Inflammatory macrophage (primary cell): ENCODE measurements around the gene PID1.

Experiments
- DNase-seq, 2 donors: peaks; one replicate each; pipeline ENCODE4 v3.0.0-alpha.2; 2020 to 2022

PID1 gene

DNA sequence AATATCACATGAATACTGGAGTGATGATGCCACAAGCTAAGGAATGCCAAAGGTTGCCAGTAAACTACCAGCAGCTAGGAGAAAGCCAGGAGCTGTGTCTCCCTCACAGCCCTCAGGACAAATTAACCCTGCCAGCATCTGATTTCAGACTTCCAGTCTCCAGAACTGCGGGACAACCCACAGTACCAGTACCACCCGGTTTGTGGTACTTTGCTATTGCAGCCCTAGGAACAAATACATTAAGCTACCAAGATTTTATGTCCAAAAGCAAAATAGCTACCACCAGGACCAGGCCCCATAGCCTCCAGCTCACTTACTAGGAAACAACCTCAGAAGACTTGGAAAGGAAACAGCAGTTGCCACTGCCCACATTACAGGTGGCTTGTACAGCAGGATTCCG, 10.0 kb downstream of the PID1 start:
- no peak for DNase-seq

DNA sequence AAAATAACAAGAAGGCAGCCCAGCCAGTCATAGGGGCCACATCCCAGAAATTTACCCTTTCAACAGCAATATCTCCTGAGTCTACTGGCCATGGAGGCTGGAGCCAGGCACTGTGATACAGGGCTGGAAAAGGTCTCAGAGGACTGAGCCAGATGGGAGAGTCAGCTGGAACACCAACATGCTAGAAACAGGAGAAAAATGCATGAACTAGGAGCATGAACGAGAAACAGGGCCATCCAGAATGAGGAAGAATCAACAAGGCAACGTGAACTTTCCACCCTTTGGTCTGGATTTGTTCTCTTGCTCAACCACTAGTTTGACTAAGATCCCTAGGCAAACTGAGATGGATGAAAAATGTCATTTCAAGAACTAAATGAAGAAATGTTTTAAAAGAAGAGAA, 13.1 kb downstream of the PID1 start:
- peak; percentile 43 to 61 for DNase-seq

DNA sequence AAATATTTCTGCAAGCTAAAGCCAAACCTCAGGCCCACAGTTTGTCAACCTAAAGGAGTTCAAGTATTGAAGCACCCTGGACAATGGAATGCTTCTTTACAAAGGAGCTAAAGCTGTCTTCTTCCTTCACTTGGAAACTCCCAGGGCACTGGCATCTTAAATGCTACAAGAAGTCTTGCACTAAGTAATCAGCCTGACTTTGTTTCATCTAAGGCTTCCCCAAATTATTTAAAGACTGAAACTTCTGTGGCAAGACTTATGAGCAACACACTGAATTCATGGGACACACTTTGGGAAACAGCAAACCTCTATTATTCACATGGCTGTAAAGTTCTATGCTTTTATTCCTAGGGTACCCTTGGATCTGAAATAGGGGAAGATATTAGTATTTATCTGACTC, 14.7 kb downstream of the PID1 start:
- DNase-seq: peak; percentile 20 to 26

DNA sequence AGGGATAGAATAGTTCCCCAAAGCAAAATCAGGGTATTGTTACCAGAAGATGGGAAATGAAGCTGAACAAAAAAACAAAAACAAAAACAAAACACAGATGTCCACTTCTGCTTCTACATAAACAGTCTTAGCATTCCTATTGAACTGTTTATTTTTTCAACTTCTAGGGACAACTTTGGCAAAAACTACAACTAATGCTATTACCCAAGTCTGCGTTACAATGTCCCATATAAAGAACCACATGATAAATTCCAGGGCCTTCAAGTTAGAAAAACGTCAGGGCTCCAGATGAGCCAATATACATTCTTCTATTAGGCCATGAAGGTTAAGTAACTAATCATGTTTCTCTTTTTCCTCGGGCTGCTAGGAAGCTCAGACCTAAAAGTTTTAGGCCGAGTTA, 16.9 kb downstream of the PID1 start:
- no peak for DNase-seq

DNA sequence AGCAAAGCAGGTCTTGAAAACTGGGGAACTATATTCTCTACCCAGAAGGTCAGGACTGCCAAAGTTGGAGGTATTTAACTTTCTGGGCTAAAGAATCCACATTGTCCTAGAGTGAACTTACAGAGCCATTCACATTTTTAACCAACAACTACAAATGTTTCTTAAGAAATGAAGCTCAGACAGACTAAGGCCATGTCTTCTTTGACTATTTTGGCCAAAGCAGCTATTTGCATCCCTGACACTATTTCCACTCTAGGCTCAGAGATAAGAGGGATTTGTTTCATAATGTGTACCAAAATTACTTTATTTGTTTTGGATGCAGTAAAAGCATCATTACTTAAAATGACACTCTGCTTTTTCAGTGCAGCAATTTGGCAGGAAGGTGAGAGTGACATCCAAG, 18.1 kb downstream of the PID1 start:
- no peak for DNase-seq

DNA sequence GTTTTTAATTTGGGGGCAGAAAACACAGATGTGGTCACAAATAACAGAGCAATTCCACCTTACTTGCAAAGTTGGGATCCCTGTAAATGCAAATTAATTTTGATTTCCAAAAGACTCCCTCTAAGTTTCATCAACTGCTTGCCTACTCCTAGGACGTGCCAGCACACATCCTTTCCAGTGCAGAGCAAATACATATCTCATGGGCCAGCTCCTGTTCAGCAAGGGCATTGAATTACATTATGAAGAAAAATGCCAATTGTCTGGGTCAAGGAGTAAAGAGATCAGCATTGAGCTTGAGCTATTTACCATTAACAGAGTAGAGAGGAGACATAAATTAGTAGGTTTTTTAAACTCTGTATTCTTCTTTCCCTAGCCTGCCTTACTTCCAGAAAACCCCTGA, 18.8 kb downstream of the PID1 start:
- no peak for DNase-seq

DNA sequence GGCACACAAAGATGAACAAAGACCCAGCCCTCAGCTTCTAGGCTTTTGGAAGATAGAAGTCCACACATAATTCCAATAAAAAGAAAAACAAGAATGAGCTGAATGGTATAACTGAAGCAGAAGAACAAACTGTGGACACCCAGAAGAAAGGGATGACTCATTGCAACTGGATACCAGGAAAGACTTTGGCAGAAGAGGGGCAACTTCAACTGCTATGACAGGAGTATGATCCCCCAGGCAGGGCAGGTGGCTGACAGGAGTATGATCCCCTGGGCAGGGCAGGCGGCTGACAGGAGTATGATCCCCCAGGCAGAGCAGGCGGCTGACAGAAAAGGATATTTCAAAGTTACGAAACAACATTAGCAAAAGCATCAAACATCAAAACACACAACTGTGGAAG, 21.6 kb downstream of the PID1 start:
- no peak for DNase-seq

DNA sequence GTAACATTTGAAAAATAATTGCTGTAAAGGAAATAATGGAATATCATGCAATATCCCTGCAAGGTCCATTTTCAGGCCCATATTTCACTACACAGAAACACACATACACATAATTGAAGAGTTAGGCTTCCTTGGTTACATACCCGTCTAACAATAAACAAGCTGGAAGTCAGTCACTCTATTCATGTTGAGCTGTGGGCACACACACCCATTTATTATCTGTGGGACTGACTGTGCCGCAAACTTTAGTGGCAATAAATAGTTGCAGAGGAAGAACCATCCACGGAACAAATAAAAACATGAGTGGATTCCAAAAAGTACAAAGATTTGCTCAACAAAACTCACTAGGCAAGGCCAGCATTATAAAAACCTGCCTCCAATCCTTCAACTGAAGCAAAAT, 24.8 kb downstream of the PID1 start:
- DNase-seq: no peak

DNA sequence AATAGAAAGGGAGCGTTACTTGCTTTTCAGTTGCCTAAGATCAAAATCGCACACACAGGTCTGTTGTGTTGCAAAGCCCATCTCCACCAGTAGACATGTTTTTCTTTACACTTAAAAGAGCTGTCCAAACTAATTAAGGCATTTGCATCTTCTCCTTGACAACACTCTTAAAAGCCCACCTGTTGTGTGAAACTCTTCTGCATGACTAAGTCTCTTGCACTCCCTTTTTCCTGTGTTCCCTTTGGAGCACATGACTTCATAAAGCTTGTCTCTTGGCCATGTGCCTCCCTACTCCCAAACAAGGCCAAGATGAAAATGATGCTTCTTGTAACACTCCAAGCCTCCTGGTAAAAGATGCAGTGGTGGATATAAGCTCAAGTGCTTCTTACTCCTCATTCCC, 26.1 kb downstream of the PID1 start:
- DNase-seq: no peak

DNA sequence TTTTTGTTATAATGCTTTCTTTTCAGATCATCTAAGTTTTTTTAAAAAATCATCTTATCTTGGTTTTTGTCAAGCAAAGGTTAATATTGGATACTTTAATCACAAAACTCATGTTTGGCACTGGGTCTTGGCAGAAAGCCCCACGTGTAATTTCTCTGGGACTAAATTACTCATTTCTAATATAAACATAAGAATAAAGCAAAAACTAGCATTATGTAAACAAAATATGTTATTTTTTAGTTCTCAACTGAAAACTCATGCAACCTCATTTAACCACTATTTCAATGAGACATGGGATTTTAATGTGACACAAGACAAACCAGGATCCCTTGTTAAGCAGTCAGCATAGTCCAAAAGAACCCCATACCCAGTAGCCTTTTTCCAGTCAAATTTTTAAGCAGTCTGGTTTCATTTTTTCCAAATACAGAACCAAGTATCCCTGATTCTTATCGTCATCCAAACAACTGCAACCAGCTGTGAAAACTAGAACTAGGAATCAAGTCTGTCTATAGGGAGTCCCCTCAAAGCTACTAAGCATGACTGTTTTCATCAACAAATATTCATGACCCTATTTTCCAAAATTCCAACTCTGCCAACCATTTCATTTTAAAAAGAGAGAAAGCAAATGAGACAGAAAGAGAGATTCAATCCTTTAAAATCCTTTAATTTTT, 27.1 kb downstream of the PID1 start:
- DNase-seq: no peak

DNA sequence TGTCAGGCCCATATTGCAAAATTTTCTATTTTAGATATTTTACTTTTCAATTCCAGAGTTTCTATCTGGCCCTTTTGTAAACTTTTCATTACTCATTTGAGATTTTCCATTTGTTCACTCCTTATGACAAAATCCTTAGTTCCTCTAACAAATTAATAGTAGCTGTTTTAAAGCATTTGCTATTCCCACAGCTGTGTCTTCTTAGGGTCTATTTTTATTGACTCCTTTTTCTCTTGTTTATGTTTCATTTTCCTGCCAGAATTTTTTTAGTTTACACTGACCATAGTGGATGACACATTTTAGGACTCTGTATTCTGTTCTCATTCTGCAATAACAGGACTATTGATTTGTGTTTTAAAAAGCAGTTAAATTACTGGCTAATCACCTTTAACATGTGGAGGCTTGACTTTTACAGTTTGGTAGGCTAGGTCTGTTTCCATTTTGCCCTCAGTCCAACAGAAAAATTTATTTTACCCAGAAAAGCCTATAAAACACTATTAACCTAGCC, 30.0 kb downstream of the PID1 start:
- DNase-seq: no peak

DNA sequence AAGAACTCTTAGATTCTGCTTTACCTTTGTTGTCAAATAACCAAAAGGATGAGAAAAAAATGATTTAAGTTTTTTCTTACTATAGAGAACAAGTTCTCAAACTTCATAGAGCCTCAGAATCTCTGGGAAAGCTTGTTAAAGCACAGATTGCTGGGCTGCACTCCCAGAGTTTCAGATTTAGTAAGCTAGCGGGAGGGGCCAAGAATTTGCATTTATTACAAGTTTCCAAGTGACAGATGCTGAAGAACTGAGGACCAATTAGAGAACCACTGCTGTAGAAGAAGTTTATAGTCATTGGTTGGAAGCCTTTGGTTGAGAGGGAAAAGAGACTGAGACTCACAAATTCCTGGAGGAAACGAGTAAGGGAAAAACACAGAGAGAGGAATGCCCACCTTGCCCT, 32.1 kb downstream of the PID1 start:
- DNase-seq: no peak

DNA sequence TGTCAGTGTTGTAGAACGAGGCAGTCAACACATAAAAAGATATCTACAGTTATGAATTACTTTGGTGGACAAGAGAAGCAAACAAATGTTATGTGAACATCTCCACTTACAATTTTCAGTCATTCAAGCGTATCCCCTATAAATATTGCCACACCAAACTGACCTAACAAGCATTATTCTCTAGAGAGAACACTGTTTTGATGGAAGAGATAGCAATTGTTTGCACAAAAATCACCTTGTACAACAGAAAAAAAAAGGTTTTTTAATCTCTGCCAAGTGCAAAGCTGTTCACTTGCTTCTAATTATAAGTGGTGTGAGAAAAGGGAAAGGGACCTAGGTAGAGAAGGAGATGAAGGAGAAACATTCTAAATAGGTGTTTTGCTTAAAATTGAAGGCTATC, 33.8 kb downstream of the PID1 start:
- DNase-seq: no peak

DNA sequence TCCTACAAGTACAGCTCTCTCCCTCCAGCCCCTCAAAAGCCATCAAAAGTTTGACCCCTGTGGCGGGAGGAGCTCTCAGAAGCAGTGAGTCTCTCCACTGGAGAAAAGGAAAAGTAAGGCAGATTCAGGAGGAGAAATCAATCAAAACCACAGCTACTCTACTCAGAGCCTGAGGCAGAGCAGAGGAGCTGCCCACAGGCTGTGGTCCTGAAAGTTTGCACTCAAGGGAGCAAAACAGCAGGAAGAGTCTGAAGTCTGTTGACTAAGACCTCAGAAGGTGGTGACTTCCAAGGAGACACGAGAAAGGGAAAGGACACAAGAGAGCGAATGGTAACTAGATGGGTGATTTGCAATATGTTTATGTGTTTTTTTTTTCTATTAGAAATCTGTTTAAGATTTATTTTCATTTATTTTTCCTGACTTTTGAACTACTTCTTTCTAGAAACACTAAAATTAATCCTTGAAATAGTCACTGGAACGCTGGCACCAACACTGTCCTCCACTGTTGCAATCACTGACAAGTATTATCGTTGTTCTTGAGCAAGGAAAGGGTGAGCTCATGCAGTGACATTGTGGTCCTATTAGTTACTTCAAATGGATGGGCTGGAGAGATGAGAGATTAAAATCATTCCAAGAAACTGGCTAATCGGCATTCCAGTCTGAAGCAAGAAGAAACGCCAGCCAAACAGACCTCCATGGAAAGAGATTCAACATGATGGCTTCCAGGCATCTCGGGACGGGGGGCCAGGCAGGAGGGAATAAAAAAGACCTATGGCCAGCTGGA, 35.8 kb downstream of the PID1 start:
- DNase-seq: peak in 1 of 2 donors; percentile 7

DNA sequence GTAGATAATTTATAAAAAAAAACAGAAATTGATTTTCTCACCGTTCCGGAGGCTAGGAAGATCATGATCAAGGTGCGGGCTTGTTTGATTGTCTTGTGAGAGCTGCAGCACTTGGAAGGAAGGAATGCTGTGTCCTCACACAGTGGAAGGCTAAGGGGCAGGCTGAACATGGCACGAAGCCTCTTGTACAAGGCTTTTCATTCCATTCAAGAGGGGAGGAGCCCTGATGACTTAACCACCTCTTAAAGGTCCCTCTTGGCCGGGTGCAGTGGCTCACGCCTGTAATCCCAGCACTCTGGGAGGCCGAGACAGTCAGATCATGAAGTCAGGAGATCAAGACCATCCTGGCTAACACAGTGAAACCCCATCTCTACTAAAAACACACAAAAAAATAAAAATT, 39.2 kb downstream of the PID1 start:
- DNase-seq: no peak

DNA sequence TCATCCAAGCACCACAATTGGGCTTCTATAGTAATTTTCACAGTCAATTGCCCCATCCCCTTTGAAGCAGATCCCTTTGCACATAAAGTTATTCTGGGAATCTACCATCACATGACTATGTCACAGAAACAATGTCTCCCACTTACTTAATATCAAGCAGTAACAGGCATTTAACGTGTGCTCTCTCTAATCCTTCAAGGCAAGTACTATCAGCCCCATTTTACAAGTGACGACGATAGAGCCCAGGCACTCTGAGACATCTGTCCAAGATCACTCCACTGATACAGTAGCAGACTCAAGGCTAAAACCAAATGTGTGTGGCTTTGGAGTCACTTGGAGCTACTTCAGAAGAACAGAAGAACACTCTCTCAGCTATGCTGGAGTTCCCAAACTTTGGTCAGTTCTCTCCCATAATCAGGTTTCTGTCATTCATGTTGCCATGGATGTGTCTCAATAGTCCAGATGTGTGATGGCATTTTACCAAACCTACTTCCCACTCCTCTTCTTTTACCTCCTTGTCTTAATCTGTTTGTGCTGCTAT, 39.7 kb downstream of the PID1 start:
- no peak for DNase-seq

DNA sequence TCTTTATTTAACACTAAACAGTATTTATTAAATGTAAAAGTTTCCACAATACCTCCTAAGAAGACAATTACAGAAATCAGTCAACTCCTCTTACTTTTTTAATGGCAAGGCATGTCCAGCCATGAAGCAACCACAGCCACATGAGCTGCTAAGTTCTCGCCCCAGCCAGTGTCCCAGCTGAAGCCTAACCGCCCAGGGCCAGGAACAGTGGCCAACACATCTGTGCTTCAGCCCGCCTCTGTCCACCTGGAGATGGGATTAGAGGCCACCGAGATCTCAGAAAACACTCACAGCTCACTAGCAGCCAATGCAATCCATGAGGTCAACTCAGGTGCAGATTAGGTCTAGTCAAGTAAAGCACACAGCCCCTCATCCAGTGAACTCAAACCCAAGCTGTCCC, 40.2 kb downstream of the PID1 start:
- no peak for DNase-seq

DNA sequence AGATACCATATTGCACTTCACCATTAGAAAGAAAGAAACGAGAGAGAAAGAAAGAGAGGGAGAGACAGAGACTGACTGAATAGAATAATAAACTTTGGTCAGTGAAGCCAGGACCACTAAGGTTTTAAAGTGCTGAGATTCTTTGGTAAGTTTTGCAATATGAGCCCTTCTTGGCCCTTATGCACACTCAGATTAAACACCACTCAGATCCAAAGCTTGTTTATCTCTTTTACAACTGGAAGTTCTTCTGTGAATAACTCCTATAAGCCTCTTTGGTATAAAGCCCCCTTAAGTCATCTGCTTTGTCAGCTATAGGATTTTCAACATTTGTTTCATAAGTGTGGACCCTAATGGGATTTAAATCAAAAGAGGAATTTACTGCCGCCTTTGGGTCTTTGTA, 40.8 kb downstream of the PID1 start:
- no peak for DNase-seq

DNA sequence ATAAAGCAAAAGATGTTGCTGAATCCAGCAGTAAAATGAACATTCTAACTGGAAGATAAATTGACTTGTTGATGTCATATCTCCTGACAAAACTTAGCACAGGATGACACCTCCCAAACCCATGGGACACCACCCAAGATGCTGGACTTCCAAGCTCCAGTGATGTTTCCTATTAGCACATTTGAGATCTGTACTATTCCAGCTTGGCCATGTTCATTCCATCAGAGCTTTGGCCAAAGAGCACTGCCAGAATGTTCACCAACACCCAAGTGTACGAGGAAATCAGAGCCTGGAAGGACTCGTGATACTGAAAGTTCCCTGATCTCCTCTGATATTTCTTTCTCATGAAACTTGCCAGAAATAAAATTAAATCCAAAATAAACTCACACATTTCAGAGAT, 44.7 kb downstream of the PID1 start:
- DNase-seq: no peak

DNA sequence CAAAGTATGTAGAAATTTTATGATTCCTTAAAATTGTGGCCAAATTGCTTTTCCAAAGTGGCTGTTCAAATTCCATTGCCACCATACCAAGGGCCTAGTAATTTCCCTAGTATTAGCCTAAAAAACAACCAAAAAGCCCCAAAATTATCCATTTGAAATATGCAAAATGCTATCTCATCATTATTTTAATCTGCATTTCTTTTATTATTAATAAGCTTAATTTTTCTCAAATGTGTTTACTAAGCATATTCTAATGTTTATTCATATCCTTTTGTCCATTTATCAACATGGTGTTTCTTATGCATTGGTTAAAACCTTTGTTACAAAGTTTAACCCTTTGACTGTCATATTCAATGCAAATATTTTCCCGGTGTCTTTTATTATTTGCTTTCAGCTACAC, 48.0 kb downstream of the PID1 start:
- no peak for DNase-seq

DNA sequence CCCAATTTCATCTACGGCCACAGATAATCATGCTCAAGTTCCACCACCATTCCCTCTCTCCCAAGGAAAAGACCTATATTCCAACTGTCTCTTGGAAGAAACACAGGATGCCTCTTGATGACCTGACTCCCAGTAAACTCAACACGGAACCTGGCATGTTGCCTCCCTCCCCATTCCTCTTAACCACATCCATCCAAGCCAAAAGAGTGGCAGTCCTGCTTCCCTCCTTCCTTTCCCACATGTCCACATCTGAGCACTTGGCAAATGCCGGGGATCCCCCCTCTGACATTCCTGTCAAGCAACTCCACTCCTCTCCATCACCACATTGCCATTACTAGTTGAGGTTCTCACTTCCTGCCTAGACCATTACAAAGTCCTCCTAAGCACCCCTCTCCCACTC, 49.4 kb downstream of the PID1 start:
- no peak for DNase-seq

DNA sequence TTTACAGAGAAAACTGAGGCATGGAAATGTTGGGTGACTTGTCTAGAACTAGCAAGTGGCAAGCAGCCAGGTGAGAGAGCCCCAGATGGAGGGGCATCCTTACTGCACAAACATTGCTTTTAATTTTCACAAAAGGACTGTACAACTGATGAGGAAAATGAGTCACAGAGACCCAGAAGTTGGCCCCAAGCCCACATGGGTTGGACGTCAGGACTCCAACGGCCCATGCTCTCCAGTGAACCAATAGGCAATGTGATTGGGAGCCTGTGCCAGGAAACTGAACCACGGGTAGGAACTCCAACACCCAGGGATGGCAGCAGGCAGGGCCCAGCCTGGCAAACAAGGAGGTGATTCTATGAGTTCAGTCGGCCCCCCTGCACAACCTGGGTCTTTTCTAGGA, 50.8 kb downstream of the PID1 start:
- DNase-seq: no peak

DNA sequence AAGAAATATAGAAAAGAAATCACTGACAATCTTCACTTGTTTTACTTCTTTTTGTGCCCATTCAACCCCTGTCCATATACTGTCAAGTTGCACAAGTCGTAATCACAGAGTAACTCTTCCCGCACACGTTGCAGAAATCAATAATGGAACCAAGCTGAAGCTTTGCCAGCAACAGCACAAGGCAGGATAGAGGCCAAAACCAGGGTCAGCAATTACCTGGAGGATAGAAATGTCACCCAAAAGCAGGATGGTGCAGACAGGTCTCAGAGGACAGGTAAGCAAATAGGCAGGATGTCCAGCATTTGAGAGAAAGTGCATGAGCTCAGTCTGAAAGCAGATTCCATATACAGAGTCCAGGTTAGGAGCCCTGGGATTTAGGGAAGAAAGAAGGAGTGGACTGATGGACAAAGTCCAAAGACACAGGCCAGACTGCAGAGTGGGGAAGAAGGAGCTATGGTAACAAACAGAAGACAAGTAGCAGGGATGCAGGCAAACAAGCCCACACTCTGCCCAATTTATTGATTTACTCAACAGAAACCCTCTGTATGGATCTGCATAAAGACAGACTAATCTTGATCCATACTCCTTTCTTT, 52.7 kb downstream of the PID1 start:
- no peak for DNase-seq

DNA sequence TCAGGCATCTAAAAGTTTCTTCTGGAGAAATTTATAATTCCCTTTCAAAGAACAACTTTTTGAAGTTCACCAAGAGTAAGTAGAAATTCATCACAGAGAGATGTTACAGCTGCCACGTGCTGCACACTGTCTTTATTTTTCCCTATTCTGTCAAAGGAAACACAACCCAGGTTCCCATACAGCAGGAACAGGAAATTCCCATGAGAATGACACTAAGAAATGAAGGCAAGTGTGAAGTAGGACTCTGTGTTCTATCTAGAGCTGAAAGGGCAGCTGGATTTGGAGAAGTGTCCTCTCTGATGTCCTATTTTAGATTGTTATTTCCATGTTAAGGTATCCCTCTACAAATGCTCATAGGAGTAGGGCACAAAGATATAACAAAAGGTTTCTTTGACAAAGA, 58.8 kb downstream of the PID1 start:
- no peak for DNase-seq
